SK-N-MC (cell line): ENCODE measurements around the gene CLDN34.

Experiments used
- EZH2 ChIP-seq: fragments of 200-600 bp; sonication (generic); IDR thresholded peaks from one replicate; pipeline ENCODE4 v1.6.1; 2017; ENCODE audit warnings: antibody characterized with exemption
- FOXP2 ChIP-seq: optimal IDR thresholded peaks from 2 replicates; pipeline ENCODE3; 2011; ENCODE audit warnings: mild to moderate bottlenecking, moderate library complexity; ENCODE audit not compliant: insufficient read depth; ENCODE audit errors: extremely low read length, control extremely low read depth
- POLR2AphosphoS5 ChIP-seq: IDR thresholded peaks from 2 replicates; pipeline ENCODE4 v1.6.1; 2012; ENCODE audit warnings: mild to moderate bottlenecking, low read depth, low read length, borderline replicate concordance

DNA sequence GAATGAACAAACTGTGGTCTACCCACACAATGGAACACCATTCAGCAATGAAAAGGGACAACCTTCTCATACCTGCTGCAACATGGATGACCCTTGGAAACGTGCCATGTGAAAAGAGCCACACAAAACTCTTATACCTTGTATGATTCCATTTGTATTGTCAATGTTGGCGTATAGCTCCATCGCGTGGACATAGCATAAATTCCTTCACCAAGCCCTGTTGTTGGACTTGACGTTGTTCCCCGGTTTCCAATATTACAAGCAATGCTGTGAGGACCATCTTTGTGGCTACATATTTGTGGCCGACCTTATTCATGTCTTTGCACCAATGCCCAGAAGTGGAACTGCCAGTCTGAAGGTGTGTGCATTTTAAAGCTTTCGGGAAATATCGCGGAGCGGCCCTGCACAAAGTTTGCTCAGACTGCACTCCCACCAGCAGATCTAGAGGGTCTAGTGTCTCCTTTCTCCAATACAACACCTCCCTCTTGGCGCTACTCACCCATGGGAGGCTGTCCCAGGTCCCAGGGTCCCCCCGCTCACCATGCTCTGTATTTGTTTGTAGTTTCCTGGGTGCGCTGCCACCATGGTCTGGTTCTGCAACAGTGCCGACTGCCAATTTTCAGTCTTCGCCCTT is at the start of gene CLDN34:
- TF ChIP-seq POLR2AphosphoS5 (no peak), EZH2 (no peak), FOXP2 (no peak)
